Neural cell (in vitro differentiated cells): ENCODE results near the gene ARHGEF1. TPM values are rescaled to one million over a fixed set of nuclear protein-coding genes. Genes with fewer than 3 reads are reported as not detected.

Experiments used
- H2AFZ ChIP-seq: fragments of 200-600, 300-800 bp; sonication (generic), shearing (Covaris generic); 2 replicates; pipeline ENCODE4 v1.6.0; 2014; ENCODE audit warnings: low read depth, mild to moderate bottlenecking, antibody characterized with exemption, low read length, moderate library complexity
- H3F3A ChIP-seq: fragments of 200-600 bp; shearing (Covaris generic); 2 replicates; pipeline ENCODE4 v1.6.1; 2016; ENCODE audit warnings: mild to moderate bottlenecking, moderate library complexity, mixed read lengths, antibody characterized with exemption, low read length; ENCODE audit not compliant: insufficient read depth, poor library complexity, severe bottlenecking
- H3K27ac ChIP-seq: fragments of 200-600, 300-800 bp; sonication (generic), shearing (Covaris generic); 2 replicates; pipeline ENCODE4 v1.5.1; 2014; ENCODE audit warnings: mild to moderate bottlenecking, low read length, moderate library complexity
- H3K27me3 ChIP-seq: fragments of 300-800, 200-600 bp; sonication (generic), shearing (Covaris generic); 2 replicates; pipeline ENCODE4 v1.6.0; 2014; ENCODE audit warnings: mild to moderate bottlenecking, low read depth, low read length, moderate library complexity; ENCODE audit not compliant: insufficient read depth
- H3K36me3 ChIP-seq: fragments of 300-800, 200-600 bp; sonication (generic), shearing (Covaris generic); 2 replicates; pipeline ENCODE4 v1.5.1; 2014; ENCODE audit warnings: mild to moderate bottlenecking, antibody characterized with exemption, low read length, moderate library complexity; ENCODE audit not compliant: insufficient read depth
- H3K4me2 ChIP-seq: fragments of 300-800, 200-600 bp; sonication (generic), shearing (Covaris generic); 2 replicates; pipeline ENCODE4 v1.6.0; 2014; ENCODE audit warnings: mild to moderate bottlenecking, low read length
- H3K4me3 ChIP-seq: fragments of 300-800, 200-600 bp; sonication (generic), shearing (Covaris generic); 2 replicates; pipeline ENCODE4 v1.5.1; 2014; ENCODE audit warnings: mild to moderate bottlenecking, low read length, moderate library complexity
- H3K79me2 ChIP-seq: fragments of 200-600 bp; shearing (Covaris generic); replicated peaks from 2 replicates; pipeline ENCODE4 v1.6.0; 2014; ENCODE audit warnings: mild to moderate bottlenecking, low read length, moderate library complexity; ENCODE audit not compliant: insufficient read depth
- H3K9ac ChIP-seq: fragments of 300-800, 200-600 bp; sonication (generic), shearing (Covaris generic); 2 replicates; pipeline ENCODE4 v1.6.1; 2016; ENCODE audit warnings: mild to moderate bottlenecking, low read length, mixed read lengths
- H3K9me2 ChIP-seq: fragments of 200-600 bp; shearing (Covaris generic); 2 replicates; pipeline ENCODE4 v1.6.1; 2016; ENCODE audit warnings: mild to moderate bottlenecking, low read length, mixed read lengths; ENCODE audit not compliant: insufficient read depth
- H3K9me3 ChIP-seq: fragments of 200-600, 300-800 bp; sonication (generic), shearing (Covaris generic); 2 replicates; pipeline ENCODE4 v1.6.1; 2016; ENCODE audit warnings: mild to moderate bottlenecking, mixed run types, low read length, moderate library complexity, mixed read lengths
- H4K20me1 ChIP-seq: fragments of 200-600 bp; shearing (Covaris generic); 2 replicates; pipeline ENCODE4 v1.6.1; 2016; ENCODE audit warnings: mild to moderate bottlenecking, mixed run types; ENCODE audit not compliant: insufficient read depth
- EP300 ChIP-seq: fragments of 450-650 bp; conservative IDR thresholded peaks from 2 replicates; pipeline ENCODE4 v1.6.1; 2014; ENCODE audit warnings: antibody characterized with exemption, mild to moderate bottlenecking, moderate library complexity; ENCODE audit not compliant: poor library complexity, severe bottlenecking
- EZH2 ChIP-seq: fragments of 200-600, 300-800 bp; shearing (Covaris generic), sonication (generic); IDR thresholded peaks from 2 replicates; pipeline ENCODE4 v1.6.1; 2014; ENCODE audit warnings: antibody characterized with exemption, low read length, borderline replicate concordance, mild to moderate bottlenecking; ENCODE audit not compliant: insufficient read depth, poor library complexity, severe bottlenecking
- MXI1 ChIP-seq: fragments of 450-650 bp; conservative IDR thresholded peaks from 2 replicates; pipeline ENCODE4 v1.6.1; 2014; ENCODE audit warnings: antibody characterized with exemption, mild to moderate bottlenecking; ENCODE audit not compliant: poor library complexity, severe bottlenecking
- POLR2AphosphoS5 ChIP-seq: IDR thresholded peaks from 2 replicates; pipeline ENCODE4 v1.6.1; 2012
- SMC3 ChIP-seq: fragments of 450-650 bp; conservative IDR thresholded peaks from 2 replicates; pipeline ENCODE4 v1.6.1; 2014; ENCODE audit warnings: antibody characterized with exemption, mild to moderate bottlenecking, moderate library complexity; ENCODE audit not compliant: poor library complexity
- TAF1 ChIP-seq: IDR thresholded peaks from 2 replicates; pipeline ENCODE4 v1.6.1; 2012; ENCODE audit warnings: low read depth
- polyA plus RNA-seq: library from polyadenylated mRNA; depleted of rRNA; stranded (reverse); fragments of >200 nt; gene quantifications from 2 replicates; pipeline ENCODE4 v1.2.3, GENCODE V29; 2014
- TF ChIP-seq, protein P1 (sequence below): fragments of 450-650 bp; IDR thresholded peaks from 2 replicates; pipeline ENCODE4 v1.5.1; 2014; ENCODE audit warnings: antibody characterized with exemption, mild to moderate bottlenecking, moderate library complexity; ENCODE audit not compliant: poor library complexity, severe bottlenecking

ARHGEF1 gene
- polyA plus RNA-seq, 1 donor from 2014 or later: 12.0 TPM

DNA sequence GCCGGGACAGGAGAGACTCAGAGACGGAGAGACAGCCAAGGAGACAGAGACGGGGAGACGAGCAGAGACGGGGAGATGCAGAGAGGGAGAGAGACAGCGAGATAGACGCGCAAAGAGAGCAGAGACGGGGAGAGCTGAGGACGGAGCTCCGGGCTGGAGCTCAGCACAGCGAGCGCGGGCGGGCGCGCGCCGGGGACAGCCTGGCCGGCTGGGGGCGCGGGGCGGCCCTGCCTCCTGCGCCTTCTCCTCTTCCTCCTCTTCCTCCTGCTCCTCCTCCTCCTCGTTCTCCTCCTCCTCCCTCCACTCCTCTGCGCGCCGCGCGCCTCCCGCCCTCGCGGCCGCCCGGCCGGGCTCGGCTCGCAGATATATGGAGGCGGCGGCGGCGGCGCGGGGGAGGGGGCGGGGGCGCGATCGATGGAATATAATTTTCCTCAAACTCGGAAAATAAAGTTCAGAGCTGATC lies 45.3 kb downstream of the ARHGEF1 start, which contains the start of gene ERFL:
TSS of gene ERFL (minus strand) at position 229 of the 463 bp plus-strand sequence. CDS start 15,530 bp downstream, outside the sequence.
- H4K20me1 ChIP-seq: no peaks in the 10 kb centered on the region
- no peak within 1 kb of the TSS for H2AFZ ChIP-seq
- H3K9me3 ChIP-seq: no peaks in the 10 kb centered on the region
- H3K4me3 ChIP-seq: peak within 1 kb of the TSS; percentile 61
- peaks cover 96% of the 10 kb centered on the region for H3K27me3 ChIP-seq
- TF ChIP-seq MXI1 (peak; percentile 12), POLR2AphosphoS5 (no peak), EZH2 (no peak), TAF1 (no peak)
- H3K4me2 ChIP-seq: peak within 1 kb of the TSS; percentile 14
- H3K36me3 ChIP-seq: no peaks in the 10 kb centered on the region
- H3F3A ChIP-seq: no peaks in the 10 kb centered on the region
- H3K9me2 ChIP-seq: no peaks in the 10 kb centered on the region
- no peaks in the 10 kb centered on the region for H3K79me2 ChIP-seq
- H3K9ac ChIP-seq: peak within 1 kb of the TSS; percentile 7
- H3K27ac ChIP-seq: no peak within 1 kb of the TSS

DNA sequence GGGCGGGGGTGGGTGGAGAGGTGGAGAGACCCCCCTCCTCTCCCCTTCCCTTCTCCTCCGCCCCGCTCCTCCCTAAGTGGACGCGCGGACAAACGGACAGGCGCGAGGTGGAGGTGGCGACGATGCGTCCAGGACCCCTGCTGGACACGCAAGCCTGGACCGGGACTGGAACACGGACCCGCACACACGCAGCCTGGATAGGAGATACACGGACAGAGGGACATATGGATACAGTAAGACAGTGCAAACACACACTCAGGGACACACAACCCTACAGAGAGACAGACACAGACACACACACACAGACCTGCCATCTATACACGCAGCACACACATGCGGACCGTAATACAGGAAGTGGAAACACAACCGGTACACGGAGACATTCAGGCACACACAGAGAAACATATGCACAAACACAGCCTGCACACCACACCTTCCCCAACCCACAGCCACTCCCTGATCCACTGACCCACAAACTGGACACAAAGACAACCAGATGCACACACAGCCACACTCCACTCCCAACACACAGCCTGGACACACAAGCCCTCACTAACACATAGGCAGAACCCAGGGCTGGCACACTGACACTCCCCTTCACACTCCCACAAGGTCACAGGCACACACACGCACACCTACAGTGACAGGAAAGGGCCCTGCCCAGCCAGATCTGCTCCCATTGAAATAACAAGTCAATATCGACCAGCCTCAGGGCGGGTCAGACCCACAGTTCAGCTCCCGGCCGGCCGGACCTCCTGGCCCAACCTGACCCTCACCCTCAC lies 46.0 kb downstream of the ARHGEF1 start:
- Histone ChIP-seq H3K36me3 (no peaks in the 10 kb centered on the region), H3K9ac (peak overlapping the region; percentile 7), H3K79me2 (no peaks in the 10 kb centered on the region), H3K4me3 (peak overlapping the region; percentile 61), H3K9me3 (no peaks in the 10 kb centered on the region), H3K9me2 (no peaks in the 10 kb centered on the region), H3K4me2 (no peak overlapping the region), H3K27ac (no peak overlapping the region), H3F3A (no peaks in the 10 kb centered on the region), H2AFZ (no peak overlapping the region), H3K27me3 (peaks cover 100% of the 10 kb centered on the region), H4K20me1 (no peaks in the 10 kb centered on the region)
- TF ChIP-seq EP300 (no peak), POLR2AphosphoS5 (peak; percentile 17), MXI1 (peak; percentile 0)

DNA sequence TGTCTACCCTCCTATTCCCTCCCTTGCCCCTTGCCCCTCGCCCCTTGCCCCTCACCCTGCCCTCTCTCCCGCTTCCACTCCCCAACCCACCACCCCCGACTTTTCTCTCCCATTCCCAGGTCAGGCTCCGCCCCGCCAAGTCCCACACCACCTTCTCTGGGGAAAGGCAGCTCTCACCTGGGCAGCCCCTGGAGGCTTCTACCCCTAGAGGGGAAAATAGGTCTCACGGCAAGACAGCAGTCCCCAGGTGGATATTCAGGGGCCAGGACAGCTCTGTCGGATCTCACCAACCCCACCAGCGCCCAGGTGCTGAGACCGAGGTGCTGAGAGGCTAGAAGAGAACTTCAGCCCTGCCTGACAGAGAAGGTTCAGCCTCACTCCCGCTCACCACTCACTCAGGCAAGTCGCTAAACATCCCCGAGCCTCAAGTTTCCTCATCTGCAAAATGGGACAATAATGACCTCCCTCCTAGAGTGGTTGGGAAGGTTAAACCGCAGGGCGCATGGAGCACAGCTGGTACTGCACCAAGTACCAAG lies 46.6 kb downstream of the ARHGEF1 start:
- Histone ChIP-seq H3K36me3 (no peaks in the 10 kb centered on the region), H4K20me1 (no peaks in the 10 kb centered on the region), H3K9me2 (no peaks in the 10 kb centered on the region), H2AFZ (no peak overlapping the region), H3K4me3 (no peak overlapping the region), H3K27ac (no peak overlapping the region), H3K9me3 (no peaks in the 10 kb centered on the region), H3K79me2 (no peaks in the 10 kb centered on the region), H3K9ac (no peak overlapping the region), H3F3A (no peaks in the 10 kb centered on the region), H3K27me3 (peaks cover 99% of the 10 kb centered on the region), H3K4me2 (no peak overlapping the region)
- TF ChIP-seq SMC3: no peak
- no peak for TF ChIP-seq POLR2AphosphoS5
- TF ChIP-seq, protein P1, sequence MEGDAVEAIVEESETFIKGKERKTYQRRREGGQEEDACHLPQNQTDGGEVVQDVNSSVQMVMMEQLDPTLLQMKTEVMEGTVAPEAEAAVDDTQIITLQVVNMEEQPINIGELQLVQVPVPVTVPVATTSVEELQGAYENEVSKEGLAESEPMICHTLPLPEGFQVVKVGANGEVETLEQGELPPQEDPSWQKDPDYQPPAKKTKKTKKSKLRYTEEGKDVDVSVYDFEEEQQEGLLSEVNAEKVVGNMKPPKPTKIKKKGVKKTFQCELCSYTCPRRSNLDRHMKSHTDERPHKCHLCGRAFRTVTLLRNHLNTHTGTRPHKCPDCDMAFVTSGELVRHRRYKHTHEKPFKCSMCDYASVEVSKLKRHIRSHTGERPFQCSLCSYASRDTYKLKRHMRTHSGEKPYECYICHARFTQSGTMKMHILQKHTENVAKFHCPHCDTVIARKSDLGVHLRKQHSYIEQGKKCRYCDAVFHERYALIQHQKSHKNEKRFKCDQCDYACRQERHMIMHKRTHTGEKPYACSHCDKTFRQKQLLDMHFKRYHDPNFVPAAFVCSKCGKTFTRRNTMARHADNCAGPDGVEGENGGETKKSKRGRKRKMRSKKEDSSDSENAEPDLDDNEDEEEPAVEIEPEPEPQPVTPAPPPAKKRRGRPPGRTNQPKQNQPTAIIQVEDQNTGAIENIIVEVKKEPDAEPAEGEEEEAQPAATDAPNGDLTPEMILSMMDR: no peak
